Stimulated activated CD4-positive, alpha-beta T cell treated with anti-CD3 and anti-CD28 coated beads, Interleukin-4, amount 100 ng/mL, for 24 hours (primary cell): ENCODE measurements around the gene PI4KA.
"Not testable (repeated sequence)": the region's sequence is repeated elsewhere in the genome, so short reads cannot be mapped to it uniquely, and the experiment has no call there.

ENCODE experiments used
- DNase-seq: peaks from one replicate; pipeline ENCODE4 v3.0.0-alpha.2; 2020

The PI4KA gene

DNA sequence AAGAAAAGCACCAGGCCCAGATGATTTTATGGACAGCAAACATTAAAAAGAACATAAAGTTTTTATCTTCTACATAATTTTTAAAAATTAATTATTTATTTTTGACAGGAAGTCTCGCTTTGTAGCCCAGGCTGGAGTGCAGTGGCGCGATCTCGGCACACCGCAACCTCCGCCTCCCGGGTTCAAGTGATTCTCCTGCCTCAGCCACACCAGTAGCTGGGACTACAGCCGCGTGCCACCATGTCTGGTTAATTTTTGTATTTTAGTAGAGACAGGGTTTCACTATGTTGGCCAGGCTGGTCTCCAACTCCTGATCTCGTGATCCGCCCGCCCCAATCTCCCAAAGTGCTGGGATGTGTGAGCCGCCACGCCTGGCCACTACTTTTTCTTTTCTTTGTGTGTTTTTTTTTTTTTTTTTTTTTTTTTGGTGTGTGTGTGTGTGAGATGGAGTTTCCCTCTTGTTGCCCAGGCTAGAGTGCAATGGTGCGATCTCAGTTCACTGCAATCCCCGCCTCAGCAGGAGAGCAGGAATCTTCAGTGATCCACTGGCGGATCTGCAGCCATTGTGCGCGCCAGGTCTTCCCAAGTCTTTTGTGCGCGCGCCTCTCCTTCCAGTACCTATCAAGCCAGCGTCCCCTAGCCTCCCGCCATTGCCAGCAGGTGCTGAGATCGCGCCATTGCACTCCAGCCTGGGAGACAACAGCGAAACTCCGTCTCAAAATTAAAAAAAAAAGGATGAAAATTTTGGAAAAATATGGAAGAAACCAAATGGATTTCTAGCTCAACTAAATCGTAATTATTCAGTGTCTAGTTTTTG lies 171.0 kb downstream of the PI4KA start:
- DNase-seq: not testable (repeated sequence)

DNA sequence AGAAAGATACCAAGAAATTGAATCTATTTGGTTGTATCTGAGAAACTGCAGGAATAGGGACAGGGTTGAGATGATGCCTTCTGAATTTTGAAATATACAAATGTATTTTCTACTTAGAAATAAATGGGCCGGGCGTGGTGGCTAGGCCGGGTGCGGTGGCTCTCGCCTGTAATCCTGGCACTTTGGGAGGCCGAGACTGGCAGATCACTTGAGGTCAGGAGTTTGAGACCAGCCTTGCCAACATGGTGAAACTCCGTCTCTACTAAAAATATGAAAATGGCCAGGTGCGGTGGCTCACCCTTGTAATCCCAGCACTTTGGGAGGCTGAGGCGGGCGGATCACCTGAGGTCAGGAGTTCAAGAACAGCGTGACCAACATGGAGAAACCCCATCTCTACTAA lies 172.8 kb downstream of the PI4KA start:
- DNase-seq: not testable (repeated sequence)

GRCh38 chr22:20678792-20679435 lies 179.7 kb downstream of the PI4KA start:
- DNase-seq: not testable (repeated sequence)

DNA sequence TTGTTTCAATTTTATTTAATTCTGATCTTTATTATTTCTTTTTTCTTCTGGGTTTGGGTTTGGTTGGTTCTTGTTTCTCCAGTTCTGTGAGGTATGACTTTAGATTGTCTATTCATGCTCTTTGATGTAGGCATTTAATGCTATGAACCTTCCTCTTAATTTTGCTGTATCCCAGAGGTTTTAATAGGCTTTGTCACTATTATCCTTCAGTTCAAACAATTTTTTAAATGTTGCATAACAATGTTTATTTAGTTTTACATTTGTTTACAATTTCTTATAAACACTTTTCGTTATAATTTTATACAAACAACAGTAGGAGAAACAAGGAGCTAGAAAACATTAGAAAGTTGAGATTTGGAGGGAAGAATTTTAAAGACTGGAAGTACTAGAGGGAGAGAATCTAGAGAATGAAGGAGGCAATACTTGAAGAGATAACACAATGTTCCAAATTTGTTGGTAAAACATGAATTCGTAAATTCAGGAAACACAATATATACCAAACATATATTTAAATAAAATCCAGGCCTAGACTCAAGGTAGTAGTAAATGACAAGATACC lies 180.8 kb downstream of the PI4KA start:
- DNase-seq: no peak

DNA sequence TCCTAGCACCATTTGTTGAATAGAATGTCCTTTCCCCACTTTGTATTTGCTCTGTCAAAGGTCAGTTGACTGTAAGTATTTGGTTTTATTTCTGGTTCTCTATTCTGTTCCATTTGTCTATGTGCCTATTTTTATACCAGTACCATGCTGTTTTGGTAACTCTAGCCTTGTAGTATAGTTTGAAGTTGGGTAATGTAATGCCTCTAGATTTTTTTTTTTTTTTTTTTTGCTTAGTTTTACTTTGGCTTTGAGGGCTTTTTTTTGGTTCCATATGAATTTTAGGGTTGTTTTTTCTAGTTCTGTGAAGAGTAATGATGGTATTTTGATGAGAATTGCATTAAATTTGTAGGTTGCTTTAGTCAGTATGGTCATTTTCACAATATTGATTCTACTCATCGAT lies 183.0 kb downstream of the PI4KA start:
- DNase-seq: not testable (repeated sequence)

GRCh38 chr22:20674998-20675397 lies 183.6 kb downstream of the PI4KA start:
- DNase-seq: no peak

DNA sequence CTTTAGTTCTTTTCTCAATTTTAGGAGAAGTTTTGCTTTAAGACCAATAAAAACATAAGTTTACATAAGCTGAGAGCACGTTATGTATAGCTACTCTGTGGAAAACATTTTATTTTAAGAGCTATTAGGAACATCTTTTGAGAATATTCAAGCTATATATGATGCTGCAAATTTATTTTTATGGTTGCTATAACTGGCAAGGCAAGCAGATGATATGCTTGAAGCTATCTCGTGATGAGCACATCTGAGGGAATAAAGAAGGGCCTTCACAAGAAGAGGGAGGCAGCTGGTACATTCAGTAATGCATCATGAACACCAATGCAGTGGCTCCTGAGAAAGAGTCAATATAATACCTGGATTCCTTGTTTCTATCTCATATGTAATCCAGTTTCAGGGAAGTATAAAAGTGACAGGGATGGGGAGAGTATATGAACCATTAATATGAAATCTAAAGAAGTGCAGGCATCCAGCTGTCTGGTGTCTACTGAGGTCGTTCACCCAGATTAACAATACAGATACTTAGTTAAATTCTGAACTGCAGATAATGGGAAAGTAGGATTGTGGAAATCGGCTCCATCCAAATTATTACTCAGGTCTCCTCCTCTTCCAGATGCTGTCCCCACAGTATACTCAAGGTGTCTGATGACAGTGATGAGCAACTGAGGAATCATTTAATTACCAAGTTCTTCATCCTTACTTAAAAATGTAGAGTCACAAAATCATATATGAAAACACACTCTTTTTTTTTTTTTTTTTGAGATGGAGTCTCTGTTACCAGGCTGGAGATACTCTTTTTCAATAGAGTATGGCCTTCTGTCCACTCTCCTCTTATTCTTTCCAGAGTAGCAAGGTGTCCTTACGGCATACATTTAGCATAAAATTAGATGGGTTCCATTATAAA lies 185.1 kb downstream of the PI4KA start:
- DNase-seq: no peak

- no peak for DNase-seq
Observed at GRCh38 chr22:20672732-20673131, 185.9 kb downstream of the PI4KA start.

DNA sequence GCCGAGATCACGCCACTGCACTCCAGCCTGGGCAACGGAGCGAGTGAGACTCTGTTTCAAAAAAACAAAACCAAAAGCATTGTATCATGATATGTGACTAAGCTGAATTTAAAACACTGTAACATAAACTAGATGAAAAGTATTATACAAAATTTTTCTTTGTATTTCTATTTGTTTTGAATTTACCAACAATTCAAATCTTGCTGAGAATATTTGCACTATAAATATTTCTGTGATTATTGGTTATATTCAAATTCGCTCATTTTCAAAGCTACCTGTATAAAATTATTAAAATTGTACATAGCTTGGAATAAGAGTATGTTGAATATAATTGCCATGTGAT lies 186.6 kb downstream of the PI4KA start:
- no peak for DNase-seq

DNA sequence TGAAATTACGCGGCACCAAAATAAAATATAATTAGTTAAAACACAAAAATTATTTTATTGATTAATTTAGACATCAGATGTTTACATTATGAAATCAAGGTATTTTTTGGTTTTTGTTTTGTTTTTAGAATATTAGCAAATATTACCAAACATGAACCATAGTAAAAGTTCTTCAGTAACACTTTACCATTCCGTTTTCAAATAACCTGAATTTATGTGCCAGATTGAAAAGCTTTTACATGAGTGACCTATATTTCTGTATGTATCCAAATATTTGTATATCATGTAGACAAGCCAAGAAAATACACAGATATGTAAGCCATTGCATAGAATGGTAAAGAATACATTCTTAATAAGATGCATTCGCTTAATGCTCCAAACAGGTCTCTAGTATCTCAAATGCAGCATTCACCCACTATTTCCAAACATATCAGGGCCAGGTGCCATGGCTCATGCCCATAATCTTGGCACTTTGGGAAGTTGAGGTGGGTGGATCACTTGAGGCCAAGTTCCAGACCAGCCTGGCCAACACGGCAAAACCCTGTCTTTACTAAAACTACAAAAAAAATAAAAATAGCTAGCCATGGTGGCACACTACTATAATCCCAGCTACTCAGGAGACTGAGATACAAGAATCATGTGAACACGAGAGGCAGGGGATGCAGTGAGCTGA lies 187.1 kb downstream of the PI4KA start:
- DNase-seq: no peak

GRCh38 chr22:20670457-20671261 lies 188.0 kb downstream of the PI4KA start:
- DNase-seq: not testable (repeated sequence)

DNA sequence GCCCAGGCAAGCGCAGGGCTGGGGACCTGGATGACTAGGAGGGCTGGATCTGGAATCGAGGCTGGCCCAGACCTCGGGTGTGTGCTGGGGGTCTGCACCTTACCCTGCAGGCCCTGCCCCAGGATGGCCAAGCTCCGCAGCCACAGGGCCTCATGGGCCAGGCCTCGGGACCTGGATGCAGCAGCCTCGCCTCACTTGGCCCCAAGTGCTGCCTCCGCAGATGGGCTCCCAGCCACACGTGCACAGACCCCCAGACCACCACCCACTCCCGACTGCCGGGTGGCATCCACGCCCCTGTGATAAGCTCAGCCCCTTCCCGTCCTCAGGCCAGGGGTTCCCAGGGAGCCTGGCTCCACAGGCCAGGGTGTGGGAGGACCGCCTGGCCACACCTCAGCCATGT lies 188.7 kb downstream of the PI4KA start:
- DNase-seq: not testable (repeated sequence)

GRCh38 chr22:20669471-20669870 lies 189.1 kb downstream of the PI4KA start:
- DNase-seq: not testable (repeated sequence)

DNA sequence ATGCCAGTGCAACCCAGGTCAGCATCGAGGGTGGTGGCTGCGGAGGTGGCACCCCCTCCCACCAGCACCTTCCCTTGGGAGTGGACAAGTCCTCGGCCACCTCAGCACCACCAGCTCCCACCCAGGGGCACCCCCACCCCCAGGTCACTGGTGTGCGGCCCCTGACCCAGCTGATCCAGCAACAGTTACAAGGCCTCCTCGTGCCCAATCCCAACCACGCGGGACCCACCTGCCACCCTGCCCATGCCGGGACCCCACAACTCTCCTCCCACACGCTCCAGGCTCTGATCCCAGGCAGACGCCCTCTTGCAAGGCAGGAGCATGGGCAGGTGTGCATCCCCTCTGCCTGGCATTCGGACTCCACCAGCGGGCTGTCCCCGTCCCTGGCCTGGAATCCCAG lies 189.8 kb downstream of the PI4KA start:
- DNase-seq: not testable (repeated sequence)

DNA sequence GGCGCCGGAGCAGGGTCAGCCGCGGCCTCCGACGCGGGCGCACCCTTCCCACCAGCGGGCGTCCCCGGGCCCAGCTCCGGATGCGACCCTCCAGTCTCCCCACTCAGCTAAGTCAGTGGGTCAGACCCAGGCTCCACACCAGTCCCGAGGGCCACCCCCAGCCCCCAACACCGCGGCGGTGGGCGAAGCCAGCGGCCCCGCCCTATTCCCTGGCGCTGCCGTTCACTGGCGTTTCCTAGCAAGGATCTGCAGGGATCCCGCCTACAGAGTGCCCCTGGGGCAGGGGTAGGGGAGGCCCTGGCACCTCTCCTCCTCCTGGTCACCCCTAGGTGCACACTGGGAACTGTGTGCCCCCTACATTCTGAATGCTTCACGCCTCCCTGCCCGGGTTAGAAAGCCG lies 190.4 kb downstream of the PI4KA start:
- not testable (repeated sequence) for DNase-seq

GRCh38 chr22:20667548-20667947 lies 191.1 kb downstream of the PI4KA start:
- DNase-seq: not testable (repeated sequence)

DNA sequence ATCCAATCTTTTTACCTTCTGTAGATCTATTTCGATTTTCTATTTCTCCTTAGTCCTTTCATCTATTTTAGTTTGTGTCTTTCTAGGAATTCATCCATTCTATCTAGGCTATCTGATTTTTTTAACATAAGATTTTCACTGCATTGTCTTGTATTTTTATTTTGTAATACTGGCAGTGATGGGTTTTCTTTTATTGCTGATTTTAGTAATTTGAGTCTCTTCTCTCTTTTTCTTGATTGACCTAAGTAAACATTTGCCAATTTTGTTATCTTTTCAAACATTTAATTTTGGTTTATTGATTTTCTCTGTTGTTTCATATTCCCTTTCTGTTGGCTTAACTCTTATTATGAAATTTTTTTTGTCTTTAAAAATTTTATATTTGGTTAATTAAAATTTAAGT lies 192.1 kb downstream of the PI4KA start:
- DNase-seq: no peak

DNA sequence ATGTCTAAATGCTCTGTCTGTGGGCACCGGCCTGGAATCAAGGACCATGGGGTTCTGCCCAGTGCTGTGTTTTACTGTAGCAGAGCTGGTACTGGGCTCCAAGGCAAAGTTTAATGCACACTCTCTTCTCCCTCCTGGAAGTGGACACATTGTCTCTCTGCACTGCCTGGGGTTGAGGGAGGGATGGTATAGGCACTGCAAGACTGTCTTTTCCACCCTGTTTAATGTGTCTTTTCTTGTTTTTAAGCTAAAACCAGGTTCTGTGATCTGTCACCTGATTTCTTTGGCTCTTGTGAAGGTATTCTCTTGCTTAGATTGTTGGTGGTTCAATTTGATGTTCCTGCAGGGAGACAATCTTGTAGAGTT lies 194.0 kb downstream of the PI4KA start:
- no peak for DNase-seq

- no peak for DNase-seq
Observed at GRCh38 chr22:20663941-20664593, 194.5 kb downstream of the PI4KA start.

GRCh38 chr22:20663137-20663828 lies 195.3 kb downstream of the PI4KA start:
- DNase-seq: no peak
